ENCODE data around the gene RPLP2.

DNA sequence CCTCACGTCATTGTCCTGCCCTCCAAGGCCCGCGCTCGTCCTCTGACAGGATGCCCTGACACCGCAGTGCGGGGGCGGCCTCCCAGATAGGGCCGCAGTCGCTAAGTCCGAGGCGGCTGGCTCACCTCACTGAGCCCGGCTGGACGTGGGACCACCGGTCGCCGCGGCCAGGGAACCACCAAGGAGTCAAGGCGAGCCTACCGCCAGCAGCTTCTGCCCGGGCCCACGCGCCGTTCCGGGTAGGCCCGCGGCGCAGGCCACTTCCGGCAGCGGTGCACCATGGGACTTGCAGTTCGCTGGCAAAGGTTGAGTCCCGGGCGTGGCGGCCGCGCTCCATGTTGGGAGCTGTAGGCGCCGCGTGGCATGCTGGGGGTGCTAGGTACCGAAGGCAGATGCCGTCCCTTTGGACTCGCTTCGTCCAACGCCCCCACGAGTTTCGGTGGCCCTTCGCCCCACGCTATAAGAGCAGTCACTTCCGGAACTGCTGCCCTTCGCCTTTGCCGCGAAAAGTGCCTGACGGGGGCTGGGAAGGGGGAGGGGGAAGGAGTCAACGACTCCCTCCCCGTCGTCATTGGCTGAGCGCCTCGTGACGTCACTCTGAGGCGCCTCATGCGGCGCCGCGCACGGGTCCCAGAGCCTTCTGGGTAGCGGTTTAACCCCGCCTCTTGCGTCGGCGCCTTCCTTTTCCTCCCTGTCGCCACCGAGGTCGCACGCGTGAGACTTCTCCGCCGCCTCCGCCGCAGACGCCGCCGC, at the start of gene RPLP2:
- TF ChIP-seq, protein P1, sequence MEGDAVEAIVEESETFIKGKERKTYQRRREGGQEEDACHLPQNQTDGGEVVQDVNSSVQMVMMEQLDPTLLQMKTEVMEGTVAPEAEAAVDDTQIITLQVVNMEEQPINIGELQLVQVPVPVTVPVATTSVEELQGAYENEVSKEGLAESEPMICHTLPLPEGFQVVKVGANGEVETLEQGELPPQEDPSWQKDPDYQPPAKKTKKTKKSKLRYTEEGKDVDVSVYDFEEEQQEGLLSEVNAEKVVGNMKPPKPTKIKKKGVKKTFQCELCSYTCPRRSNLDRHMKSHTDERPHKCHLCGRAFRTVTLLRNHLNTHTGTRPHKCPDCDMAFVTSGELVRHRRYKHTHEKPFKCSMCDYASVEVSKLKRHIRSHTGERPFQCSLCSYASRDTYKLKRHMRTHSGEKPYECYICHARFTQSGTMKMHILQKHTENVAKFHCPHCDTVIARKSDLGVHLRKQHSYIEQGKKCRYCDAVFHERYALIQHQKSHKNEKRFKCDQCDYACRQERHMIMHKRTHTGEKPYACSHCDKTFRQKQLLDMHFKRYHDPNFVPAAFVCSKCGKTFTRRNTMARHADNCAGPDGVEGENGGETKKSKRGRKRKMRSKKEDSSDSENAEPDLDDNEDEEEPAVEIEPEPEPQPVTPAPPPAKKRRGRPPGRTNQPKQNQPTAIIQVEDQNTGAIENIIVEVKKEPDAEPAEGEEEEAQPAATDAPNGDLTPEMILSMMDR (IDR thresholded peaks at IDR 0.05) = no peak
- TF ChIP-seq POLR2A (IDR thresholded peaks at IDR 0.05) (peak in 2 of 4 donors; percentile 55 to 85), EP300 (IDR thresholded peaks at IDR 0.05) (peak; percentile 59), POLR2AphosphoS5 (IDR thresholded peaks at IDR 0.05) (peak; percentile 95 to 98 (median 98))
